Activated CD4-positive, alpha-beta T cell treated with anti-CD3 and anti-CD28 coated beads, Interleukin-2, amount 10 ng/mL, durations not matched to agents 7 days and 5 days (primary cell): Measurements from ENCODE around the gene AFF1. TPM values are rescaled to one million over a fixed set of nuclear protein-coding genes. Genes with fewer than 3 reads are reported as not detected.

Experiments
- CTCF ChIA-PET: fragments of 350-600 bp; sonication (Branson Sonifier 250); formaldehyde crosslinking; loops from one replicate; lab custom pipeline; 2021; ENCODE audit warnings: antibody characterized with exemption; lab: Charles Lee
- POLR2A ChIA-PET: fragments of 350-600 bp; sonication (Branson Sonifier 250); formaldehyde crosslinking; loops from one replicate; lab custom pipeline; 2021; ENCODE audit warnings: antibody characterized with exemption; lab: Charles Lee
- DNase-seq: peaks from one replicate; pipeline ENCODE4 v3.0.0-alpha.2; 2020
- H3K27ac Mint-ChIP-seq: one replicate; pipeline ENCODE4 v1.8.0; 2021; ENCODE audit warnings: mild to moderate bottlenecking, moderate library complexity, mixed read lengths
- H3K27me3 Mint-ChIP-seq: one replicate; pipeline ENCODE4 v1.8.0; 2021; ENCODE audit warnings: mixed read lengths
- H3K36me3 Mint-ChIP-seq: one replicate; pipeline ENCODE4 v1.8.0; 2021; ENCODE audit warnings: low read depth, mixed read lengths
- H3K4me1 Mint-ChIP-seq: one replicate; pipeline ENCODE4 v1.8.0; 2021; ENCODE audit warnings: mixed read lengths
- H3K4me3 Mint-ChIP-seq: one replicate; pipeline ENCODE4 v1.8.0; 2021; ENCODE audit warnings: mild to moderate bottlenecking, moderate library complexity, mixed read lengths
- H3K9me3 Mint-ChIP-seq: one replicate; pipeline ENCODE4 v1.8.0; 2021; ENCODE audit warnings: mixed read lengths
- total RNA-seq, 2 experiments: library from RNA; stranded (reverse); gene quantifications; one replicate each; pipeline ENCODE4 v1.2.3, GENCODE V29; 2021

Gene AFF1
- total RNA-seq, 2 experiments from 2014 or later = 71.4 to 74.5 TPM

DNA sequence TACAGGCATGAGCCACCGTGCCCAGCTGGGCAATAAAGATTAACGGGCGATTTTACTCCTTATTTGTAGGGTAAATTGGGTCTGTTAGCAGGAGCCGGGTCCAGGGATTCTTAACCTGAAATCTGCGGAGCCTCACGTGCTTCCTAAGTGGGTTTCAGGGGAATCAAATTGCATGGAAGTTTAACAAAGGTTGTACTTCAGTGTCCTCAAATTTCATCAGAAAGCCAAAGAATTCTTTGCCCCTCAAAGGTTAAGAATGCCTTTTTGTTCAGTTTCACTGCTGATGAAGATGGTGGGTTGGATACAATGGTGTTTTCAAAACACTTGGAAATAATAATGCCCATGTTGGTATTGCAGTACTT, 67.9 kb downstream of the AFF1 start:
- ChIA-PET POLR2A (no interaction called here), CTCF (interaction anchor here (2.2 kb wide), 1 partner anchor 68 kb away, joined by 5 read pairs; the partner anchor contains the start of gene AFF1)
- no peak for DNase-seq
- H3K27me3 Mint-ChIP-seq = no peaks in the 10 kb centered on the region
- H3K4me1 Mint-ChIP-seq = peaks cover 47% of the 10 kb centered on the region
- no peak overlapping the region for H3K27ac Mint-ChIP-seq
- H3K36me3 Mint-ChIP-seq = no peaks in the 10 kb centered on the region
- no peaks in the 10 kb centered on the region for H3K9me3 Mint-ChIP-seq
- no peak overlapping the region for H3K4me3 Mint-ChIP-seq

DNA sequence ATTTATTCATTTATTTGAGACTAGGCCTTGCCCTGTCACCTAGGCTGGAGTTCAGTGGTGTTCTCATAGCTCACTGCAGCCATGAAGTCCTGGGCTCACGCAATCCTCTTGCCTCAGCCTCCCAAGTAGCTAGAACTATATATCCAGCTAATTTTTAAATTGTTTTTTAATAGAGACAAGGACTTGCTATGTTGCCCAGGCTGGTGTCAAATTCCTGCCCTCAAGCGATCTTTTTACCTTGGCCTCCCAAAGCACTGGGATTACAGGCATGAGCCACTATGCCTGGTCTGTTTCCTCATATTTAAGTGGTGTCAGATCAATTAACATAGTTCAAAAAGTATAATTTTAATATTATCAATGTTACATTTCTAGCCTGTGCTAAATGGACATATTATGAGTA, 68.5 kb downstream of the AFF1 start:
- Mint-ChIP-seq H3K36me3 (no peaks in the 10 kb centered on the region), H3K4me1 (peaks cover 51% of the 10 kb centered on the region), H3K27ac (no peak overlapping the region), H3K4me3 (no peak overlapping the region), H3K9me3 (no peaks in the 10 kb centered on the region), H3K27me3 (no peaks in the 10 kb centered on the region)
- POLR2A ChIA-PET = no interaction called here
- DNase-seq = no peak
- CTCF ChIA-PET = interaction anchor here (2.2 kb wide), 1 partner anchor 68 kb away, joined by 5 read pairs; the partner anchor contains the start of gene AFF1

DNA sequence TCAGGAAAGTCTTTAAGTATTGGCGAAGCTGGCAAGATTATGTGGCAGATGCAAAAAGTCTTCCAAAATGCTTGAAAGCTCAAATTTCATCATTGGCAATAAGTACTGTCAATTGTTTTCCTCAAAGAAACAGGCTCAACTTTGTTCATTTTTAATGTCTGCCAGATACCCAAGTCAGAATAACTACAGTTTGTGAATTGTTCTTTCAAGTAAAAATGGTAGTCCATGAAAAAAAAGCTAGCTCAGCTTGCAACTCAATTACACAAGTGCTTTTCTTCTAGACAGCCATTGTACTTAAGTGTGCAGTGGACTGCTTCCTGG, 70.5 kb downstream of the AFF1 start:
- Mint-ChIP-seq H3K36me3 (peaks cover 2% of the 10 kb centered on the region), H3K4me1 (peaks cover 56% of the 10 kb centered on the region), H3K27ac (peak overlapping the region; percentile 99), H3K9me3 (no peaks in the 10 kb centered on the region), H3K4me3 (peak overlapping the region; percentile 88), H3K27me3 (no peaks in the 10 kb centered on the region)
- POLR2A ChIA-PET = interaction anchor here (3.4 kb wide), 1 partner anchor 70 kb away, joined by 37 read pairs; the partner anchor contains the start of gene AFF1
- CTCF ChIA-PET = interaction anchor here (0.8 to 1.1 kb wide), 2 partner anchors 69 to 83 kb away, joined by 3 read pairs; no protein-coding TSS in a partner anchor
- no peak for DNase-seq

DNA sequence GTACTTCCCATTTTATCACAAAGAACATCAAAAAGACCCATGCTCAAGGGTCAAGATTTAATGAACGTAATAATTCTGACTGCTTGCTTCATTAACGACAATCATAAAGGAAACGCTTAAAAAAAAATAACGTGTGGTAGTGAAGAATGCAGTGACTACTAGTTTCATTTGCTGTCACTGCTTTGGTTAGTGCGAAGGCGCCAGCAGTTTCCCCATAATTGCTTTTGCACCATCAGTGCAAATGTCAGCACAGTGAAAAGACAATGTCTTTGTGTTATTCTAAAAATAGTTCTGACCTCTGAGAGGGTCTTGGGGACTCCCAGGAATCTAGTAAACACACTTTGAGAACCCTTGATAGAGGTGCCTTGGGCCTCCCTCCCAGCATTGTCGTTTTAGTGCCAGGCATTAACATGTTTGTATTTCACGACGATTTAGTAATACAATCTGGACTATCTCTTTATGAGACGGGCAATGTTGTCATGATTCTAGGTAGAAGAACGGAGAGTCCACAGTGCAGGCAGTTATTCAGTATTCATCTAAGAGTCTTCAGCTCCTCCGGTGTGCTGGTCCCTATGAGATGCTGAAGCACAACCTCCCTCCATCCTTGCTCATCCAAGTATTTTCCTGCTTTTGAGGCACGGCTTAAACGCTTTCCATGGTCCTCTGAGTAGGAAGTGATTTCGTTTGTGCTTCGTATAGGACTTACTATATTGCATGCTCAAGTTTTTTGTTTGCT, 71.0 kb downstream of the AFF1 start:
- H3K27me3 Mint-ChIP-seq = no peaks in the 10 kb centered on the region
- DNase-seq = peak; percentile 45

DNA sequence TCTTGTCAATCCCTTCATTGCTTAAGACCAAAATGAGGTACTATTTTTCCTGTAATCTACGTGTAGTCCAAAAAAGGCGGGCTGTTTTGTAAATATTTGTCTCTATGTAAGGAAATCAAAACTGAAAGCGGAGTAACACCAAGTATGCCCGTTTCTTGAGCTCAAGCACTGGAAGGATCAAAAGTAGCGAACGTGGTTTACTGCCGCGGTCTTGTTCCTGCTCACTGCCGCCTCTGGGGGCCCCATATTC, 71.5 kb downstream of the AFF1 start:
- peak overlapping the region; percentile 88 for H3K4me3 Mint-ChIP-seq
- H3K4me1 Mint-ChIP-seq = peaks cover 56% of the 10 kb centered on the region
- CTCF ChIA-PET = interaction anchor here (0.7 to 2.1 kb wide), 6 partner anchors 12 to 112 kb away, joined by 3 to 7 read pairs (median 4); partner anchors contain the start of gene AFF1
- no peak for DNase-seq
- POLR2A ChIA-PET = interaction anchor here (0.6 to 3.4 kb wide), 5 partner anchors 48 to 74 kb away, joined by 3 to 37 read pairs (median 4); partner anchors contain the start of gene AFF1
- peak overlapping the region; percentile 99 for H3K27ac Mint-ChIP-seq
- no peaks in the 10 kb centered on the region for H3K27me3 Mint-ChIP-seq
- no peaks in the 10 kb centered on the region for H3K9me3 Mint-ChIP-seq
- peaks cover 2% of the 10 kb centered on the region for H3K36me3 Mint-ChIP-seq

More for the DNA sequence above, 71.0 kb downstream of the AFF1 start:
- peaks cover 2% of the 10 kb centered on the region for H3K36me3 Mint-ChIP-seq
- POLR2A ChIA-PET = interaction anchor here (0.6 to 3.4 kb wide), 5 partner anchors 48 to 74 kb away, joined by 3 to 37 read pairs (median 4); partner anchors contain the start of gene AFF1
- CTCF ChIA-PET = interaction anchor here (0.8 to 2.1 kb wide), 6 partner anchors 11 to 85 kb away, joined by 3 to 7 read pairs (median 4); partner anchors contain the start of gene AFF1
- H3K4me3 Mint-ChIP-seq = peak overlapping the region; percentile 88
- H3K4me1 Mint-ChIP-seq = peaks cover 53% of the 10 kb centered on the region
- peak overlapping the region; percentile 99 for H3K27ac Mint-ChIP-seq
- H3K9me3 Mint-ChIP-seq = no peaks in the 10 kb centered on the region

DNA sequence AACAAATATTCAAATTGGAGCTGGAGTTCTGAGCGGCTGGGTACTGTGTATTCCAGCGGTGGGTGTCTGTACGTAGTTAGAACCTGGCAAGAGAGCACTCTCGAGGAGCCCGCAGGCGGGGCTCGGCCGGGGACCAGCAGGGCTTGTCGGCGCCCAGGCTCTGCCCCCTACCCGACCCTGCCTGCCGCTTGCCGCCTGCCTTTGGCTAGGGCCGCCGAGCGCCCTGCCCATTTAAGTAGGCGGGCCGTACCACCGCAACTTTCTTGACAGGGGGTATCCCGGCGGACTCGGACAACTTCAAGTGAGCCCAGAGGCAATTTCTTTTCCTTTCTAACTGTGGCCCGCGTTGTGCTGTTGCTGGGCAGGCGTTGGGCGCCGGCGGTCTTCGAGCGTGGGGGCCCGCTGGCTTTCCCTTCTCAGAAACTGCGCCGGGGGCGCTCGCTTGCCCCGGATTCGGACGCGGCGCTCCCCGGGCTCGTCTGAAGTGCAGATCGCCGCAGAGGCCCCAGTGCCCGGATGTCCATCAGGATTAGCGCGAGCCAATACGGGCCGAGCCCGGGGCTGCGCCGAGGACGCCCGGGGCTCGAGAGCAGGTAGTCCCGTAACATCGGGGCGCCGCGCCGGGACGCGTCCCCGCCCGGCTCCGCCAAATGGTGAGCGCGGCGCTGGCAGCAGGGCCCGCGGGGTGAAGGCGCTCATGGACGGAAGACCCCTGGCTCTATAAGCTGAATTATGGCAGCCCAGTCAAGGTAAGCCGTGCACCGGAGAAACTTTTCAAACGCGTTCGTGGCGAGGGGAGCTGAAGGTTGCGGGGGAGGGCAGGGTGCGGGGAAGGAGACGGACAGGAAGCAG, 72.1 kb downstream of the AFF1 start:
- peak overlapping the region; percentile 88 for H3K4me3 Mint-ChIP-seq
- H3K4me1 Mint-ChIP-seq = peaks cover 57% of the 10 kb centered on the region
- H3K27ac Mint-ChIP-seq = peak overlapping the region; percentile 99
- no peaks in the 10 kb centered on the region for H3K9me3 Mint-ChIP-seq
- ChIA-PET CTCF (interaction anchor here (0.7 to 2.1 kb wide), 8 partner anchors 12 to 111 kb away, joined by 3 to 7 read pairs (median 4); partner anchors contain the start of gene AFF1), POLR2A (interaction anchor here (0.5 to 3.4 kb wide), 6 partner anchors 47 to 80 kb away, joined by 3 to 37 read pairs (median 4); partner anchors contain the start of gene AFF1)
- H3K27me3 Mint-ChIP-seq = no peaks in the 10 kb centered on the region
- peaks cover 2% of the 10 kb centered on the region for H3K36me3 Mint-ChIP-seq
- DNase-seq = peak; percentile 89

DNA sequence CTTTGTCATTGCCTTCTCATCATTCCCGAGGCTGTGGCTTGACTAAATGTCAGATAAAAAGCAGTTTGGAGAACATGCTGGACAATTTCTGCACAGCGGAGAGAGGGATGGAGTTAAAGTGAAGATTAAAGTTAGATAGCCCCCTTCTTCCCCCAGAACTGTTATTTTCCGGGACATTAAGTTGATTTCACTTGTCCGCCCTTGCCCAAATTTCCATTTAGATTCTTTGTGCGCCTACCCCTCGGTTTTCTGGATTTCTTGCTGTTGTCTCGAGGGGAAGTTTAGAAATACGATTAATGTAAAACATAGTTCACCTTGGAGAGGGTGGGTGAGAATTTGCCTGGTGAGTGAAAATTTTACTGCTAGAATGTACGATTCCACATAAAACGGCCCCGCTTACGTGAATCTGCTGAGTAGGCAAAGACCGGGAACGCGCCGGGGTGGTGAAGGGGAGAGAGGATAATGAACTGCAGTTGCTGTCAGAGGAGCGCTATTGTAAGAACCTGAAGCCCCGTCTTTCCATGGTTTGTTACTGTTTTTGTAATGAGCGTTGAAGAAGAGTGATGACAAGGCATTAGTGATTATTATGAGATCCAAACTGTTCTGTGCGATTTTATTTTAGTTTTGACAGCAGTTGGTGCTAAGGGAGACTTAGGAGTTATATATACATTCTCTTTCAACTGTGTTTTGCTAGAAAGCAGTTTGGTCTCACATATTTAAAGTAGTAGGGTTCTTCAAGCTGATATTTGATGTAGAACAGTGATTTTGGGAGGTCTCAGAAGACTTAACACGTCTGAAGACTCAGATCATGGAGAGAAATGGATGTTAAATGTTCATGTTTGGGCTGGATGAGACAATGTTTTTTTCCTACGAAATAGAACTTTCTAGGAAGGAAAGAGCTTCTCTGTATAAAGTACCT, 73.0 kb downstream of the AFF1 start:
- Mint-ChIP-seq H3K36me3 (peaks cover 2% of the 10 kb centered on the region), H3K27ac (peak overlapping the region; percentile 99), H3K9me3 (no peaks in the 10 kb centered on the region), H3K27me3 (no peaks in the 10 kb centered on the region), H3K4me3 (peak overlapping the region; percentile 88), H3K4me1 (peaks cover 65% of the 10 kb centered on the region)
- ChIA-PET POLR2A (interaction anchor here (0.5 to 3.4 kb wide), 3 partner anchors 10 to 80 kb away, joined by 3 to 37 read pairs (median 4); partner anchors contain the start of gene AFF1), CTCF (interaction anchor here (0.6 to 2.1 kb wide), 4 partner anchors 48 to 97 kb away, joined by 3 to 7 read pairs (median 3); no protein-coding TSS in a partner anchor)
- peak; percentile 52 for DNase-seq

DNA sequence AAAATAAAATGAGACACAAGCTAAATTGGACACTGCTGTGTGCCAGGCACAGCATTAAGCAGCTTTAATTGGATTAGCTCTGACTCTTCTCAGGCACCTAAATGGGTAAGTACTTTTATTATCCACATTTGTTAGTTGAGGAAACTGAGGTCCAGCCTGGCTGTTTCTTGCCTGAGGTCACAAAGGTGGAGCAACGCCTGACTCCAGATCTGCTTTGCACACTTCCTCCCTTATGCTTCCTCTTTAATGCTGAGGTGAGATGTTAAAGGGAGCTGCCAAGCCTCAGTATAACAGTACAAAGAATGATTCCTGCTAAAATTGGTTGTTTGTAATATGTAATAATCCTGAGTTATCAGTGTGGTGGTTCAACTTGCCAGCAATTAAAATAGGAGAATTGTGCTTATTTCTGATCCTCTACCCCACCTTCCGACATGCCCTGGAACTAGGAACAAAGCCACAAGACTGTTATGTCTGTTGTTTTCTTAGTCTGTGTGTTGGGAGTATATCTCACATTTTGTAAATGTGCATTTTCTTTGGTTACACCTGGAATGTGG, 74.4 kb downstream of the AFF1 start:
- peak overlapping the region; percentile 63 for H3K27ac Mint-ChIP-seq
- CTCF ChIA-PET = interaction anchor here (0.6 to 1.8 kb wide), 3 partner anchors 11 to 87 kb away, joined by 3 to 4 read pairs (median 3); no protein-coding TSS in a partner anchor
- H3K27me3 Mint-ChIP-seq = no peaks in the 10 kb centered on the region
- peak overlapping the region; percentile 60 for H3K4me3 Mint-ChIP-seq
- no peaks in the 10 kb centered on the region for H3K9me3 Mint-ChIP-seq
- peaks cover 75% of the 10 kb centered on the region for H3K4me1 Mint-ChIP-seq
- H3K36me3 Mint-ChIP-seq = peaks cover 4% of the 10 kb centered on the region
- no peak for DNase-seq
- POLR2A ChIA-PET = interaction anchor here (0.5 kb wide), 1 partner anchor 193 kb away, joined by 3 read pairs; no protein-coding TSS in a partner anchor

DNA sequence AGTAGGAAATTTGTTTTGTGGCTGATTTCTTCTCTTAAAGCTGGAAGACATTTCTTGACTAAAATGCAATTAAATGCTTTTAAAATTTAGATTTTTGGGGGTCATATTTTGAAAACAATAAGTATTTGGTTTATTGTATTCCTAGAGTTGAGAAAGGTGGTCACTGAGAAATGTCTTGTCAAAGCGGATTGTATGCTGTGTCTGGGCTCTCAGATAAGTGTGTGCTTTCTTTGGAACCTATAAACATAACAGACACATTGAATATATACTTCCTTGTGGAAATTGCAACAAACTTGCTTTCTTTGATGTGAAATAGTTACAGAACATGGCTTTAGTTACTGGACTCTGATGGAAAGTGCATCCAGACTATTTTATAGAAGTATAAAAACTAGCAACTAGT, 75.4 kb downstream of the AFF1 start:
- Mint-ChIP-seq H3K4me3 (no peak overlapping the region), H3K27me3 (no peaks in the 10 kb centered on the region), H3K4me1 (peaks cover 77% of the 10 kb centered on the region)

DNA sequence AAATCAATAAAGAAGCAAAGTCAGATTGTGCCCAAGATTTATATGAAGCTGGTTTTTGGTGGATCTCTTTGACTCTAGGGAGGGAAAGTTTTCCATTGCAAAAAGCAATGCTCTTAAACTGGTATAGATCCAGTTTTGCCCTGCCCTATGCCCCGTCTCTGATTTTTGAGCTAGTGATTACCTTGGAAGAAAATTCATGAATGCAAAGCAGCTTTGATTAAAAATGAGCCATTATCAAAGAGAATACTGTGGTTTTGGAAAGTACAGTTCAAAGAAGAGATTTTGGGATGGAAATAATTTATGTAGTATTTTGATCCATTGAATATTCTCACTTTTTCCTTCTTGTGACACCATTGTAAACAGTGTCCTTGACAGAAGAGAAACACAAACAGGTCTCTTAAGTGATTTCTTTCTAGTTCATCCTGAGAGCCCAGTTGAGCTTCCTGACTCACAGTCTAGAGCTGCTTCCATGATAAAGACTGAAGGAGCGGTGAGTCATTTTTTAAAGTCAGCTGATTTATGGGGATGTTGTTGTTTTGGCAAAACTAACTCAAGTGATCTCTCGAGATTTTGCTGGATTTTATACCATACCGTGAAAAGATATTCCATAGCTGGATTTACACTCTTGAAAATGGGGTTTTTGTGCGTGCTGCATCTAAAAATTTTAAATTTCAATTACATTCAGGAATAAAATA, 76.7 kb downstream of the AFF1 start:
- Mint-ChIP-seq H3K27me3 (no peaks in the 10 kb centered on the region), H3K27ac (peak overlapping the region; percentile 6), H3K4me3 (no peak overlapping the region), H3K9me3 (no peaks in the 10 kb centered on the region), H3K4me1 (peaks cover 77% of the 10 kb centered on the region), H3K36me3 (peaks cover 8% of the 10 kb centered on the region)
- CTCF ChIA-PET = interaction anchor here (0.7 to 2.5 kb wide), 2 partner anchors 89 to 365 kb away, joined by 3 to 7 read pairs; no protein-coding TSS in a partner anchor
- POLR2A ChIA-PET = no interaction called here
- DNase-seq = no peak

More for the DNA sequence above, 75.4 kb downstream of the AFF1 start:
- no peak overlapping the region for H3K27ac Mint-ChIP-seq
- no peak for DNase-seq
- no peaks in the 10 kb centered on the region for H3K9me3 Mint-ChIP-seq
- ChIA-PET CTCF (interaction anchor here (1.7 to 1.8 kb wide), 2 partner anchors 45 to 88 kb away, joined by 3 to 4 read pairs; no protein-coding TSS in a partner anchor), POLR2A (no interaction called here)
- H3K36me3 Mint-ChIP-seq = peaks cover 4% of the 10 kb centered on the region
